ENCODE results near the gene ANKEF1. TPM values are rescaled to one million over a fixed set of nuclear protein-coding genes. Genes with fewer than 3 reads are reported as not detected.

The ANKEF1 gene
- total RNA-seq, 1 donor from 2014 or later: 0.73 TPM

- ATAC-seq (ENCODE audit: poor library complexity) (no peak), DNase-seq (no peak)
- intact Hi-C loops (cut with DNase I): no loop called here
These were observed 41.6 kb downstream of the ANKEF1 start for GRCh38 chr20:10076126-10077080.

GRCh38 chr20:10077081-10077471, 42.3 kb downstream of the ANKEF1 start:
- DNase-seq (no peak), ATAC-seq (ENCODE audit: poor library complexity) (no peak)
- intact Hi-C loops (cut with DNase I): no loop called here

- no peak for ATAC-seq (ENCODE audit: poor library complexity)
- intact Hi-C loops (cut with DNase I): no loop called here
These were observed 43.1 kb downstream of the ANKEF1 start for GRCh38 chr20:10077886-10078285.

GRCh38 chr20:10078403-10078802, 43.6 kb downstream of the ANKEF1 start:
- ATAC-seq (ENCODE audit: poor library complexity) (no peak), DNase-seq (no peak)
- intact Hi-C loops (cut with DNase I): no loop called here

More at GRCh38 chr20:10077886-10078285, 43.1 kb downstream of the ANKEF1 start:
- DNase-seq: no peak

GRCh38 chr20:10079964-10080363, 45.2 kb downstream of the ANKEF1 start:
- intact Hi-C loops (cut with DNase I): no loop called here
- no peak for ATAC-seq (ENCODE audit: poor library complexity)
- no peak for DNase-seq

- intact Hi-C loops (cut with DNase I): no loop called here
- DNase-seq (no peak), ATAC-seq (ENCODE audit: poor library complexity) (no peak)
These were observed 45.8 kb downstream of the ANKEF1 start for GRCh38 chr20:10080574-10080973.

- DNase-seq (no peak), ATAC-seq (ENCODE audit: poor library complexity) (no peak)
- intact Hi-C loops (cut with DNase I): loop anchor here (5.0 kb wide), 1 partner anchor 113 kb away; no protein-coding TSS in a partner anchor
These were observed 55.2 kb downstream of the ANKEF1 start for GRCh38 chr20:10089871-10090587.

GRCh38 chr20:10090588-10091166, 55.9 kb downstream of the ANKEF1 start:
- ATAC-seq (ENCODE audit: poor library complexity) (peak; percentile 79), DNase-seq (peak; percentile 45)
- intact Hi-C loops (cut with DNase I): loop anchor here (5.0 kb wide), 1 partner anchor 113 kb away; no protein-coding TSS in a partner anchor

GRCh38 chr20:10093087-10093591, 58.4 kb downstream of the ANKEF1 start:
- no peak for DNase-seq
- intact Hi-C loops (cut with DNase I): loop anchor here (5.0 kb wide), 1 partner anchor 116 kb away; no protein-coding TSS in a partner anchor
- no peak for ATAC-seq (ENCODE audit: poor library complexity)

- no peak for ATAC-seq (ENCODE audit: poor library complexity)
- intact Hi-C loops (cut with DNase I): loop anchor here (5.0 kb wide), 1 partner anchor 117 kb away; no protein-coding TSS in a partner anchor
- DNase-seq: no peak
These were observed 59.9 kb downstream of the ANKEF1 start for GRCh38 chr20:10094566-10095173.

- ATAC-seq (ENCODE audit: poor library complexity) (no peak), DNase-seq (no peak)
- intact Hi-C loops (cut with DNase I): no loop called here
These were observed 62.0 kb downstream of the ANKEF1 start for GRCh38 chr20:10096790-10097189.

- ATAC-seq (ENCODE audit: poor library complexity) (no peak), DNase-seq (no peak)
- intact Hi-C loops (cut with DNase I): no loop called here
These were observed 70.3 kb downstream of the ANKEF1 start for GRCh38 chr20:10105046-10105445.

Other genes with a start within 250 kb of the ANKEF1 start
- gene PAK5, start 195.9 kb upstream of the ANKEF1 start, total RNA-seq: not detected
- gene SNAP25, start 183.8 kb downstream of the ANKEF1 start, total RNA-seq: not detected

Measured in Right ventricle myocardium superior (tissue), 1 donor.